NCI-H1417 treated with DMSO at 0.1 percent for 48 hours (cell line): ENCODE data around the gene NHP2.
"Not testable (repeated sequence)": the region's sequence is repeated elsewhere in the genome, so short reads cannot be mapped to it uniquely, and the experiment has no call there.

Source experiments
- DNase-seq: peaks from one replicate; lab custom pipeline; 2025; lab: John Stamatoyannopoulos, UW

The NHP2 gene

GRCh38 chr5:178130576-178131445 is 22.9 kb downstream of the NHP2 start, which contains the start of gene RMND5B:
Gene RMND5B (plus strand): TSS chr5:178131014. CDS start chr5:178138120, 7,106 bp downstream.
- peak; percentile 29 for DNase-seq

GRCh38 chr5:178130234-178130575 is 23.5 kb downstream of the NHP2 start:
- DNase-seq: not testable (repeated sequence)

- DNase-seq: no peak
These were observed 24.4 kb downstream of the NHP2 start for GRCh38 chr5:178129296-178129695.

- not testable (repeated sequence) for DNase-seq
These were observed 26.2 kb downstream of the NHP2 start for GRCh38 chr5:178127300-178128009.

GRCh38 chr5:178126556-178126955 is 27.1 kb downstream of the NHP2 start:
- DNase-seq: no peak

GRCh38 chr5:178125253-178125906 is 28.3 kb downstream of the NHP2 start:
- DNase-seq: no peak

GRCh38 chr5:178123966-178124925 is 29.4 kb downstream of the NHP2 start:
- DNase-seq: no peak

- no peak for DNase-seq
These were observed 30.4 kb downstream of the NHP2 start for GRCh38 chr5:178123094-178123965.

- DNase-seq: no peak
These were observed 31.3 kb downstream of the NHP2 start for GRCh38 chr5:178122346-178122745.

- no peak for DNase-seq
These were observed 32.1 kb downstream of the NHP2 start for GRCh38 chr5:178121391-178122276.

GRCh38 chr5:178120607-178121357 is 32.9 kb downstream of the NHP2 start:
- DNase-seq: peak; percentile 41

GRCh38 chr5:178119915-178120606 is 33.6 kb downstream of the NHP2 start:
- DNase-seq: no peak

GRCh38 chr5:178117923-178118701 is 35.6 kb downstream of the NHP2 start:
- no peak for DNase-seq

- DNase-seq: no peak
These were observed 37.4 kb downstream of the NHP2 start for GRCh38 chr5:178116143-178116885.

GRCh38 chr5:178115814-178116142 is 37.9 kb downstream of the NHP2 start:
- DNase-seq: no peak

GRCh38 chr5:178115136-178115813 is 38.4 kb downstream of the NHP2 start:
- no peak for DNase-seq
